Activated T-cell treated with anti-CD3 and anti-CD28 coated beads, Interleukin-2, amount 50 U/mL, for 48 hours (primary cell): Measurements from ENCODE around the gene MYO7A.

Experiments used
- DNase-seq, 2 experiments: peaks; one replicate each; pipeline ENCODE4 v3.0.0-alpha.2; 2020

Gene MYO7A

DNA sequence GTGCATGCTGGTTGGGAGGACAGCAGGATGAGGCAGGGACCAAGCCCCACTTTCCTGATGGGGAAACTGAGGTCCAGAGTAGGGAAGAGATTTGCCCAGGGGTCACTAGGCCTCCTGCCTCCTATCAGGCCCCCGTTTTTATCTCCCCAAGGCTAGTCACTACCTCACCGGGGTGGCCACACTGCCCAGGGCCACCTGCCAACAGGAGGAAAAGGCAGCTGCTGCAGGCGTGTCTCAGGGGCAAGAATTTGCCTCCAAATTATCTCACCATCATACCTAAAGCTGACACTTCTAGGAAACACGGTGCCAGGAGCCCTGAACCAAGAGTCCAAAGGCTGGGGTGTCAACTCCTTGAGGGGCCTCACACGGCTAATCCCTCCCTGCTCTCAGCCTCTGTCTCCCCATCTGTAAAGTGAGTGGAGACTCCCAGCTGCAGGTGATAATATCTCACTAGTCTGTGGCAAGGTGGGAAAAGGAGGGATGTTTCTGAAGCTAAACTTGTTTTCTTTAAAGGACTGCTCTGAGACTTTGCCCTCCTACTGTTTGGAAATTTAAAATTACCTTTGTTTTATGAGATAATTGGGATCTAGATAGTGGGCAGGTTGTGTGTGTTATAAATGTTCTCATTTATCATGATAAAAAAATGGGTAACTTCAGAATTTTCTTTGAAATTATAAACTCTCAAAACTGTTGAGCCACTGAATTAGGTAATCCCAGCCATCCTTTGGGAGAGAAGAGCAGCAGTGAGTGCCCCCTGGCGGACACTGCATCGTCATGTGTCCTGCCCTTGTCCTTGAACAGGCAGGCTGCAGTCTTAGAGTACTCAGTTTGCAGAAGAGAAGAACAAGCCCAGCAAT, 60.0 kb downstream of the MYO7A start:
- peak; percentile 82 to 83 for DNase-seq

DNA sequence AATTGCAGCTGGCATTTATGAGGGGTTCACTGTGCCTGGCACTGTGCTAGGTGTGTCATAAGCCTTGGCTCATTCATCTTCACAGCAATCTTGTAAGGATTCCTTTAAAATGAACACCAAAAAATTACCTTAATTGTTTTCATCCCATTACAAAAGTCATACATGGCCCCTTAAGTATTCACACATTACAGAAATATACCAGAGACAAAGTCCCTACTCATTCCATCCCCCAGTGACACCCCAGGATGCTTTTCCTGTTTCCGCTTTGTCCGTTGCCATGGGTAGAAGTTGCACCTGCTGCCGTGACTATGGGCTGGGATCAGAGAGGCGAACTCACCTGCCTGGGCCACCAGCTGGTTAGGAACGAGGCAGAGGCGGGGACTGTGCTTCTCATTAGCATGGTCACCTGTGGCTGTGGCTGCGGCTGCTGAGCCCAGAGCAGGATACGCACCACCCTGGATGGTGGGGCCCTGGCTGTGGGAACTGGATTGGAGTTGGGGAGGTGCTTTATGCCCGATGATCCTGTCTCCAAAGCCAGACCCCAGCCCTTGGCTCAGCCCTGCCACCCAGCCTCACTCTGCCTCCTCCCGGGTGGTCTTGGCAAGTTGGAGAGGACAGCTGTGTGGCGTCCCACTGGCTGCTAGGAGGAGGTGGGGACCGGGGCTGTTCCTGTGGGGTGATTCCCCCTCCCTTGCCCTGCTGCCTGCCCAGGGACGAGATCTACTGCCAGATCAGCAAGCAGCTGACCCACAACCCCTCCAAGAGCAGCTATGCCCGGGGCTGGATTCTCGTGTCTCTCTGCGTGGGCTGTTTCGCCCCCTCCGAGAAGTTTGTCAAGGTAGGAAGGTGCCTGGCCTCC, 60.8 kb downstream of the MYO7A start:
- no peak for DNase-seq

DNA sequence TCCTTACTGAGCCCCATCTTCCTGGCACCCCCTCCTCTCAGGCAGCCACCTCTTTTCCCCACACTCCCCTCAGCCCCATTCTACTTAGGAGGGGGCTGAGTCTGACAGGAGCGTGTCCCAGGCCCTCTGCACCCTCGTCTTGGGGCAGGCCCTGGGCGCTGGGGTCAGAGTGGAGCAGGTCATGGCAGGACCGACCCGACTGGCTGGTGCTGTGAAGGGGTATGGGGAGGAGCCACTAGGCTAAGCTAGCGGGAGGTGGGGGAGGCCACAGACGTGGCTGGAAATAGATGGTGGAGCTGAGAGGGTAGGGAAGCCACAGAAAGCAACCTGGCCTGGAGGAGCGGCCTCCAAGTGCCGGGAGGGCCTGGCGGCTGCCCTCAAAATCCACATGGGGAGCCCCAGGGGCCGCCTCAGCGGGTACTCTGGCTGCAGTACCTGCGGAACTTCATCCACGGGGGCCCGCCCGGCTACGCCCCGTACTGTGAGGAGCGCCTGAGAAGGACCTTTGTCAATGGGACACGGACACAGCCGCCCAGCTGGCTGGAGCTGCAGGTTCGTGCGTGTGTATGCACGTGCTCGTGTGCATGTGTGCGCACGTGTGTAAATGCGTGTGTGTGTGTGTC, 61.7 kb downstream of the MYO7A start:
- no peak for DNase-seq

DNA sequence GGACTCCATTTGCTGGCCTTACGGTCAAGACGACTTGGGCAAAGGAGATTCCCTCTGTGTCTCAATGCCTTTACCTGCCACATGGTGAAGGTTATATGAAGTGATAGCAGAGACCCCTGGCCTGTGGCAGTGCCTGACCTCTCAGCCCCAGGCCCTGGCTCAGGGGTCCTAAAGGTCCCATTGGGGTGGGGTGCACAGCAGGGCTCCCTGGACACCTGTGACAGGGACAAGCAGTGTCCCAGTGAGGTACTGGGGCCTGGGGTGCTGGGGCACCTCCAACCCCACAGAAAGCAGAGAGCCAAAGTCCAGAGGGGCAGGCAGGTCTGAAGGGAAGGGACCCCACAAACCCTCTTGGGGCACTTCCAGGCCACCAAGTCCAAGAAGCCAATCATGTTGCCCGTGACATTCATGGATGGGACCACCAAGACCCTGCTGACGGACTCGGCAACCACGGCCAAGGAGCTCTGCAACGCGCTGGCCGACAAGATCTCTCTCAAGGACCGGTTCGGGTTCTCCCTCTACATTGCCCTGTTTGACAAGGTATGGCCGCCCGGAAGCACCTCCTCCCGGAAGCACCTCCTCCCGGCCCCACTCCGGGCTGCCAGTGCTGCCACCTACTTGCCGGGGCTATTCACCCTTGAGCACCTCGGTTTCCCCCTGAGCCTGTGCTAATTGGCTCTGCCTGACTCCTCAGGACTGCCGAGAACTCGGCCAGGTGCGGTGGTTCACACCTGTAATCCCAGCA, 62.5 kb downstream of the MYO7A start:
- no peak for DNase-seq

DNA sequence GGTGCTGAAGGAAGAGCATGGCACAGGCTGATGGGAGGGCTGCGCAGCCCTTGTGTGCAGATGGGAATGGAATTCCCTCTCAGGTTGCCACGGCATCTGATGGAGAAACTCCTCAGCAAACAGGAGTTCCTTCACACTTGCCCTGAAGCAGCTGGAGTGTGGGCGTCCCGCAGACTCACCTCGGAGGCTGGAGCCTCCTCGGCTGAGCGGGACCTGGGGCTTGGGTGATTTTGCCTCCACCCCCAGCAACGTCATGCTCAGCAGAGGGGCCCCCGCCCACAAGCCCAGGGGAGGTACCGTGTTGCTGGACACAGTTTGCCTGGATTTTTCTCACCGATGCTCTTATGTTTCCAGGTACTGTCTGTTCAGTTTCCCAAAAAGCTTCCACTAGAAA, 63.4 kb downstream of the MYO7A start:
- DNase-seq, result no peak

DNA sequence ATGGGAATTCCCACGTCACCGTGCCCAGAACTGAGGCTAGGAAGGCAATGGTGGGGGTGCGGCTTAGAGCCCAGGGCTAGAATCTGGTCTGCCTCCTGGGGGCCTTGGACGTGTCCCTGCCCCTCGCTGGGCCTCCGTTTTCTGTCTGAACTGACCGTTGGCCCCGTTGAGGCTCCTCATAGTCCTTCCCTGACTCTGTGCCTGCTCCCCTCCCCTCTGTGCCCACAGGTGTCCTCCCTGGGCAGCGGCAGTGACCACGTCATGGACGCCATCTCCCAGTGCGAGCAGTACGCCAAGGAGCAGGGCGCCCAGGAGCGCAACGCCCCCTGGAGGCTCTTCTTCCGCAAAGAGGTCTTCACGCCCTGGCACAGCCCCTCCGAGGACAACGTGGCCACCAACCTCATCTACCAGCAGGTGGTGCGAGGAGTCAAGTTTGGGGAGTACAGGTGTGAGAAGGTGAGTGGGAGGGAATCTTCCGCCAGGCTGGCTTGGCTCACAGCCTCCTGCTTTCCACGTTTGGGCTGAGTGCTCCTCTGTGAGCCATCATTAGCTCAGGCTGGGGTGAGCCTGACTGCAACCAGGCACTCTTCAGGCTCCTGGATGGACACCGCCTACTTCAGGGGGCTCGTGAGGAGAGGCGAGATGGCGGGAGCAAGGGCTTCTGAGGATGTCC, 63.9 kb downstream of the MYO7A start:
- DNase-seq, result peak; percentile 78 to 80

DNA sequence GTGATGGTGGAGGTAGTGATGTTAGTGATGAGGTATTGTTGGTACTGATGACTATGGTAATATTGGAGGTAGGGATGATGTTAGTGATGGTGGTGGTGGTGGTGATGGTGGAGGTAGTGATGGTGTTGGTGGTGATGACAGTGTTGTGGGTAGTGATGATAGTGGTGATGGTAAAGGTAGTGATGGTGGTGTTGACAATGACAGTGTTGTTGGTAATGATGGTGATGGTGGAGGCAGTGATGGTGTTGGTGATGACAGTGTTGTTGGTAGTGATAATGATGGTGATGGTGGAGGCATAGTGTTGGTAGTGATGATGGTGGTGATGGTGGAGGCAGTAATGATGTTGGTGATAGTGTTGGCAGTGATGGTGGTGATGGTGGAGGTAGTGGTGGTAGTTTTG, 65.1 kb downstream of the MYO7A start:
- DNase-seq, result no peak

DNA sequence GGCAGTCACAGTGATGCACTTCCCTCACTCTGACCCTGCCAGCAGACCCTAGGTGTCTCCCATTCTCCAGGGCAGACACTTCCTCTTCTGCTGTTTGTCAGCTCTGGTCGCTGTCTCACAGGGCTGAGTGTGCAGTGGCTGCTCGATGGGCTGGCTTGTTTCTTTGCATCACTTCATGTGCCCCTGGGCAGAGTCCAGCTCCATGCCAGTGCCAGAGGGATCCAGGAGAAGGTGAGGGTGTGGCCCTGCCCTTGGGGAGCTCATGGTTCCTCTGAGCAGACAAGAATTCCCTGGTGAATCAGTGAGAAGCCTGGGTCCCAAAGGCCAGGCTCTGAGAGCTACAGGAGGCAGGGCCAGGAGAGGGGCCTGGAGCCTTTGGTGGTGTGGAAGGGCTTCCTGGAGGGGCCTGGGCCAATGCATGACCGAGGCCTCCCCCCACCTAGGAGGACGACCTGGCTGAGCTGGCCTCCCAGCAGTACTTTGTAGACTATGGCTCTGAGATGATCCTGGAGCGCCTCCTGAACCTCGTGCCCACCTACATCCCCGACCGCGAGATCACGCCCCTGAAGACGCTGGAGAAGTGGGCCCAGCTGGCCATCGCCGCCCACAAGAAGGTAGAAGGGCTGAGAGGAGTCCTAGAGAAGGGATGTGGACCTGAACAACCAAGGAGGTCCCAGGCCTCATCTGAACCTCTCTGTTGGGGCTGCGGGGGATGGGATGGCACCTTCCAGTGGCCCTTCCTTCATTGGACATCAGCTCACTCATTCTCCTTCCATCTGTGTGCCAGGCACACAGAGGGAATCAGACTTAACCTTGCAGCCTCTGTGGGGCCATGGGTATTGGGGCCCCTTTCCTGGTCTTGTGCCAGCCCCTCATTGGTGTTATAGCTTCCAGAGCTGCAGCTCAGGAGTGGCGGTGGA, 66.1 kb downstream of the MYO7A start:
- DNase-seq, result no peak

DNA sequence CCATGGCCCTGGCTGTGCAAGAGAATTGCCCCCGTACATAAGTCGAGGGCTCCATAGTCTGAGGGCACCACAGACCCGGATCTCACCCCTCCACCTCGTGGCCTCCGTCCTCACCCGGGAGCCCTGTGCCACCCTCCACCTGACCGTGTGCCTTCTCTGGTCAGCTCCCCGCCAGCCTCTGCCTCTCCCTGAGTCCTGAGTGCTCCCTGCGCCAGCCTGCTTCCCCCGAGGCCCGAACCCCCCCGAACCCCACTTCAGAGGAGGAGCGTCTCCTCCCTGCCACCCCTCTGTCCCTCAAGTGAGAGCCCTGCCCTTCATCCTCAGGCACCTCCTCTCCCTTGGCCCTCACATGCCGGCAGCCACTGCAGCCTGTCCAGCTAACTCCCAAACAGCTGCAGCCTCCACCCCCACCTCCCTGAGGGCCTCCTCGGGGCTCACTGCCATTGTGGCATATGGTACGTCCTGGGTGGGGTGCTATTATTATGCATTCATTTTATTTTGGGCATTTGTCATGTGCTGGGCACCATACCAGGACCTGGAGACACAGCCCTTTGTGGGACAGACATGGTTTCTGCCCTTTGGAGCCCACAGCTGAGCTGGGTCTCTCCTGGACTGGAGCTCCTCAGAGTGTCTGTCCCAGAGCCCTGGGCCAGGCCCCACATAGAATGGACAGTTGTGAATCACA, 67.2 kb downstream of the MYO7A start:
- DNase-seq, result no peak

DNA sequence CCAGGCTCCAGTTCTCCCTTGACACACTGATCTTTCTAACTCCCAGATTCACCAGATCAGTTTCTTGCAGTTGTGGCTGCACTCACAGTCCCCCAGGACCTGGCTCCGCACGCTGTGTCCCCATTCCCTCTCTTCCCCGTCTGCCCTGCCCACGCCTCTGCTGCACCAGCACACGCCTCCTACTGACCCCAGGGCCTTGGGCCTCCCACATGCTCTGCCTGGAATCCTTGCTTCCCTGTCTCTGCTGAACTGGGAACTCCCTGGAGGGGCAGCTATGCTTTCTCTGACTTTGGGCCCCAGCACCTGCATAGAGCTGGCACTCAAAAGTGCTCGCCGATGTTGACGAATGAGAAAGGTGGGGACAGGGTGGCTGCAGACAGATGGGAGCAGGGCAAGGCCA, 68.9 kb downstream of the MYO7A start:
- DNase-seq, result no peak

DNA sequence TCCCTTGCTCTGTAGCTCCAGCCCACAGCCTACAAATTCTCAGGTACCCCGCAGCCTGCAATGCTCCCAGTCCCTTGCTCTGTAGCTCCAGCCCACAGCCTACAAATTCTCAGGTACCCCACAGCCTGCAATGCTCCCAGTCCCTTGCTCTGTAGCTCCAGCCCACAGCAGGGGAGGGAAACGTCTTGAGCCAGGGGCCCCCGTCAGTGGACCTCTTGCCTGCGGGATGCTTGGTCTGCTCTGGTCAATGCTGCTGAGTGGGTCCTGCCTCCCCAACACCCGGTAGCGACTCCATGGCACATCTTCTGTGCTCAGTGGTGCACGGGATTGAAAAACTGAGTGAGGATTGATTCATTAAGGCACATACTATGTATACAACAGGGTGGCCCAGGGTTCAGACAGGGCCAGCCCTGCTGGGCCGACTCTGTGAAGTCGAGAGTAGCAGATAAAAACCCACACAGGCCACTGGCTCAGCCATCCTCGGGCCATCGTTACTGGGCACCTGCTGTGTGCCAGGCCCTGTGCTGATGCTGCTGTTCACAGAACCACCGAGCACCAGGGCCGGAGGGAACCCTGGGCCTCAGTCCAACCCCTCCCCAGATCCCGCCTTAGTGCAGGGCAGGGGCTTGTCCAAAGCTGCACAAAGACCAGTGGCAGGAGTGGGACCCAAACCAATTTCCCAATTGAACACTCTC, 69.7 kb downstream of the MYO7A start:
- no peak for DNase-seq

DNA sequence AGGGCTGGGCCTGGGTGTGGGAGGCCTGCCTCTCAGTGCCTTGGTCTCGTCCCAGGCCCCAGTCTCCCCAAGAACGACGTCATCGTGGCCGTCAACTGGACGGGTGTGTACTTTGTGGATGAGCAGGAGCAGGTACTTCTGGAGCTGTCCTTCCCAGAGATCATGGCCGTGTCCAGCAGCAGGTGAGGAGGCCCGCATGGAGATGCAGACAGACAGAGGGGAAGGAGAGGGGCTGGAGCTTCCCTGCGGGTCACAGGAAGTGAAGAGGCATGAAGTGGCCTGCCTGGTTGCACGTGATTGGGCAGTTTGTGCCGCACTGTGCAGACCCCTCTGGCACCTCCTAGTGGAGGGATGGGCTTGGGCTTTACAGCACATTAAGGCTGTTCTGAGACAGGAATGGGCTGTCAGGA, 70.4 kb downstream of the MYO7A start:
- DNase-seq, result peak; percentile 56 to 57

DNA sequence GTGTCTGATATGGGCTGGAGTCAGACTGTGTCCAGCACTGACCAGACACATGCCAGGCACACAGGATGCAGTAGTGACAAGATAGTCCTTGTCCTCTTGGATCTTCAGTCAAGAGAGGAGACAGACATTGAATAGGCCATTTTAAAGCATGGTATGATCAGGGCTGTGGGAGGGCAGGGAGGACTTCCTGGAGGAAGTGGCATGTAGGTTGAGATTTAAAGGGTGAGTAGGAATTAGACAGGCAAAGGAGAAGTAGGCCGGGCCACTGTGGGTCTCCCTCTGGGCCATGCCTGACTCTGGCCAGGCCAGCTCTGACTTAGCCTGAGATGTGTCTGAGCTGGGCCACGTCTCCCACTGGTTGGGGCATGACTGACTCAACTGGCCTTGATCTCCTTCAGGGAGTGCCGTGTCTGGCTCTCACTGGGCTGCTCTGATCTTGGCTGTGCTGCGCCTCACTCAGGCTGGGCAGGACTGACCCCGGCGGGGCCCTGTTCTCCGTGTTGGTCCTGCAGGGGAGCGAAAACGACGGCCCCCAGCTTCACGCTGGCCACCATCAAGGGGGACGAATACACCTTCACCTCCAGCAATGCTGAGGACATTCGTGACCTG, 71.2 kb downstream of the MYO7A start:
- DNase-seq, result no peak

DNA sequence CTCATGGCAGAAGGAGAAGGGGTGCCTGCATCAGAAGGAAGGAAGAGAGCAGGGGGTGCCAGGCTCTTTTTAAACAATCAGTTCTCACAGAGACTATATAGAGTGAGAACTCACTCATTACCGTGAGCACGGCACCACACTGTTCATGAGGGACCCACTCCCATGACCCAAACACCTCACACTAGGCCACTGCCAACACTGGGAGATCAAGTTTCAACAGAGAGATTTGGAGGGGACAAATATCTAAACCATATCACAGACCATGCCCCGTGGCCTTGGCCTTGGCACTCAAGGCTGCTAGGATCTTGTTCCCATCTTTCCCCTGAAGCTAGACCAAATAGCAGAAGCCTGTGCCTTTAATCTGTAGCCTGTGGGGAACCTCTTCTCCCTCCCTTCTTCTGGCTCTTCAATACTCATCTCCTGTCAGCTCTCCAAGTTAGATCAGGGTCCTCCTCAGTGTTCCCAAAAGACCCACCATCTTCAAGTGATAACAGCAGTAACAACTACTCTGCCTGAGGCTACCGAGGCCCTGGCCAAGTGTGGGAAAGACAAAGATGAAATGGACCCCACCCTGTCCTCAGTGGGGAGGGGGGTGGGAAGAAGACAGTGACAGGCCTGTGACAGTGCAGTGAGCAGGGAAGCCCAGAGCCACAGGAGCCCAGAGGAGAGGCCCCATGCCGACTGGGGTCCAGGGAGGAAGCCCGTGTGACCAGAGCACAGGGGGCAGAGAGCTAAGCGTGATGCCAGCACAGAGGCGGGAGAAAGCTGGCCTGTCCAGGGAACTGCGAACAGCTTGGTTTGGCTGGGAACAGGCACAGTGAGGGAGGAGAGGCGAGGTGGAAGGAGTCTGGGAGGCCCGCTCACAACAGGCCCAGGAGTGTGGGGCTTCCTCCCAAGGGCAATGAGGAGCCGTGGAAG, 72.6 kb downstream of the MYO7A start:
- DNase-seq, result no peak

DNA sequence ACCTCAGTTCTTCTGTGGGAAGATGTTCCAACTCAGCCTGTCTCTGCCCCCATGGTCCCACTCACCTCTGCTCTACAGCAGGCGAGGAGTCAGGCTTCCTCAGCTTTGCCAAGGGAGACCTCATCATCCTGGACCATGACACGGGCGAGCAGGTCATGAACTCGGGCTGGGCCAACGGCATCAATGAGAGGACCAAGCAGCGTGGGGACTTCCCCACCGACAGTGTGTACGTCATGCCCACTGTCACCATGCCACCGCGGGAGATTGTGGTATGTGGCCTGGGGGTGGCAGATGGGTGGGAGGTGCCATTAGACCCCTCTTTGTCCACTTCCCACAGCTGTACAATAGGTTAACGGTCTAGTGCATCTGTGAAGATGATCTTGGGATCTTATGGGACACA, 73.3 kb downstream of the MYO7A start:
- no peak for DNase-seq

DNA sequence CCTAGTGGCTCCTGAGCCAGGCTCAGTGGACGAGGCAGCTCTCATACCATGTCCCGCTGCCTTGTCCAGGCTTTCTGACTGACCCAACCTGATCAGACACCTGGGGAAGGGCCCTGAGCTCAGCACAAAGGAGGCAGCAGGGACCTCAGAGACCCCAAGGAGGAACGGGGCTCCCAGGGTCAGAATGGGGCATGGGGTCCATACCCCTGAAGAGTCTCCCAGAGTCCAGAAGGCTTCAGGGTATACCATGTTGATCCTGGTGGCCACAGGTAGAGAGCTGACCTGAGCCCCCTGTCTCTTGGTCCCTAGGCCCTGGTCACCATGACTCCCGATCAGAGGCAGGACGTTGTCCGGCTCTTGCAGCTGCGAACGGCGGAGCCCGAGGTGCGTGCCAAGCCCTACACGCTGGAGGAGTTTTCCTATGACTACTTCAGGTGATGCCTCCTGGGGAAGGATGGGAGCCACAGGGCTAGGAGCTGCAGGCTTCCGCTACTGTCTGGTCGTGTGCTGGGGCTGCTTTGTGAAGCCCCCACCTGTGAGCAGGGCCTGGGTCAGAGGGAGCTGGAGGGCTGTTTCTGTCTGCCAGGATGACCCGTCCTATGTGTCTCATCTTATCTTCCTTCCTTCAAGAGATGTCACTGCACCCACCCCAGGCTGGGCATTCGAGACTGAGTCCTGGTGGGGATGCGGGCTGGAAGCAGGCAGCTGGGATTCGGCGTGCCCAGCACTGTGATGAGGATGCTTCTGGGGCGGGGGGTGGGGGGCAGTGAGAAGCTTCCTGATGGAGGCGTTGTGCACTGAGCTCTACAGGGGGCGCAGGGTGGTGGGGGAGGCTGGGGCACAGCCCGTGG, 74.2 kb downstream of the MYO7A start:
- no peak for DNase-seq
